SK-N-SH treated with all-trans-retinoic acid at 6 μM for 48 hours (cell line): ENCODE data around the gene HGFAC.

Source experiments
- ATAC-seq: fragments of 200-7000 bp; cut with Tn5 transposase; 3 replicates; pipeline ENCODE4 v1.9.1; 2020; ENCODE audit warnings: mild to moderate bottlenecking, moderate library complexity
- BACH2 ChIP-seq: fragments of 250-450 bp; sonication (Bioruptor Pico); IDR thresholded peaks from 2 replicates; pipeline ENCODE4 v1.9.0; 2021; ENCODE audit warnings: mild to moderate bottlenecking, borderline replicate concordance
- CREB5 ChIP-seq: fragments of 250-450 bp; sonication (Bioruptor Pico); IDR thresholded peaks from 2 replicates; pipeline ENCODE4 v1.5.1; 2020; ENCODE audit warnings: low read depth, mild to moderate bottlenecking, moderate library complexity
- CSRNP3 ChIP-seq: fragments of 250-450 bp; sonication (Bioruptor Pico); IDR thresholded peaks from 2 replicates; pipeline ENCODE4 v1.5.1; 2021; ENCODE audit warnings: mild to moderate bottlenecking, moderate library complexity
- ESRRG ChIP-seq: fragments of 250-450 bp; sonication (Bioruptor Pico); IDR thresholded peaks from 2 replicates; pipeline ENCODE4 v1.6.1; 2021; ENCODE audit warnings: mild to moderate bottlenecking
- GLIS3 ChIP-seq: fragments of 250-450 bp; sonication (Bioruptor Pico); IDR thresholded peaks from 2 replicates; pipeline ENCODE4 v1.5.0; 2020; ENCODE audit warnings: mild to moderate bottlenecking, moderate library complexity
- ISL1 ChIP-seq: fragments of 250-450 bp; sonication (Bioruptor Pico); IDR thresholded peaks from 2 replicates; pipeline ENCODE4 v2.1.2; 2022; ENCODE audit warnings: mild to moderate bottlenecking, moderate library complexity
- OSR1 ChIP-seq: fragments of 250-450 bp; sonication (Bioruptor Pico); IDR thresholded peaks from 2 replicates; pipeline ENCODE4 v1.8.0; 2022; ENCODE audit warnings: moderate library complexity, mild to moderate bottlenecking, inconsistent platforms
- POU6F1 ChIP-seq: fragments of 250-450 bp; sonication (Bioruptor Pico); IDR thresholded peaks from 2 replicates; pipeline ENCODE4 v1.8.0; 2021; ENCODE audit warnings: low read depth, mild to moderate bottlenecking, moderate library complexity, borderline replicate concordance
- PPARA ChIP-seq: fragments of 250-450 bp; sonication (Bioruptor Pico); IDR thresholded peaks from 2 replicates; pipeline ENCODE4 v1.5.0; 2020; ENCODE audit warnings: mild to moderate bottlenecking, borderline replicate concordance
- RARB ChIP-seq: fragments of 250-450 bp; sonication (Bioruptor Pico); IDR thresholded peaks from 2 replicates; pipeline ENCODE4 v1.8.0; 2021; ENCODE audit warnings: mild to moderate bottlenecking, moderate library complexity
- ZFP3 ChIP-seq: fragments of 250-450 bp; sonication (Bioruptor Pico); IDR thresholded peaks from 2 replicates; pipeline ENCODE4 v1.5.0; 2020; ENCODE audit warnings: mild to moderate bottlenecking, moderate library complexity
- ZFP30 ChIP-seq: fragments of 450-650 bp; formaldehyde crosslinking; IDR thresholded peaks from 2 replicates; pipeline ENCODE4 v1.5.0; 2022; ENCODE audit warnings: mild to moderate bottlenecking, moderate library complexity
- ZNF70 ChIP-seq: fragments of 450-650 bp; formaldehyde crosslinking; IDR thresholded peaks from 2 replicates; pipeline ENCODE4 v1.5.0; 2020; ENCODE audit warnings: mild to moderate bottlenecking, moderate library complexity
- ZNF8 ChIP-seq: fragments of 450-650 bp; formaldehyde crosslinking; IDR thresholded peaks from 2 replicates; pipeline ENCODE4 v1.5.0; 2020; ENCODE audit warnings: mild to moderate bottlenecking, moderate library complexity
- TF ChIP-seq, protein P1 (sequence below): fragments of 250-450 bp; sonication (Bioruptor Pico); IDR thresholded peaks from 2 replicates; pipeline ENCODE4 v1.5.0; 2020; ENCODE audit warnings: mild to moderate bottlenecking, moderate library complexity
- TF ChIP-seq, protein P2 (sequence below): fragments of 250-450 bp; sonication (Bioruptor Pico); IDR thresholded peaks from 2 replicates; pipeline ENCODE4 v1.8.0; 2020; ENCODE audit warnings: mild to moderate bottlenecking, moderate library complexity, borderline replicate concordance

HGFAC gene

DNA sequence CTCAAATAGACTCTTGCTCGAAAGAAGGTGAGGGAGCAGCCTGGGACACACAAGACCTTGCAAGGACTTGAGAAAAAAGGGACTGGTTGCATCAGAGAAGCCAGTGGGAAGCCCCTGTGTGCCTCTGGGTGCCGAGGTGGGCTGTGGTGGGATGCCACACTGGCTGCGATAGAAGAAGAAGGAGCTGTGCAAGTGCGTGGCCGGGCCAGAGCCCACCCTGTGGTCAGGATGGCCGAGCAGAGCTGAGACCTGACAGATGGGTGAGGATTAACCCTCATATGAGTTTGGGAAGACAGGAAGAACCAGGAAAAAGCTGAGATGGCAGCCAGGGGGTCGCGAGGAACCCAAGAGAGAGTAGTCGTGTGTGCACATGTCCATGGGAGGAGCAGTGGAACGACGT is 44.6 kb upstream of the HGFAC start:
- no peak for ATAC-seq
- TF ChIP-seq, protein P1, sequence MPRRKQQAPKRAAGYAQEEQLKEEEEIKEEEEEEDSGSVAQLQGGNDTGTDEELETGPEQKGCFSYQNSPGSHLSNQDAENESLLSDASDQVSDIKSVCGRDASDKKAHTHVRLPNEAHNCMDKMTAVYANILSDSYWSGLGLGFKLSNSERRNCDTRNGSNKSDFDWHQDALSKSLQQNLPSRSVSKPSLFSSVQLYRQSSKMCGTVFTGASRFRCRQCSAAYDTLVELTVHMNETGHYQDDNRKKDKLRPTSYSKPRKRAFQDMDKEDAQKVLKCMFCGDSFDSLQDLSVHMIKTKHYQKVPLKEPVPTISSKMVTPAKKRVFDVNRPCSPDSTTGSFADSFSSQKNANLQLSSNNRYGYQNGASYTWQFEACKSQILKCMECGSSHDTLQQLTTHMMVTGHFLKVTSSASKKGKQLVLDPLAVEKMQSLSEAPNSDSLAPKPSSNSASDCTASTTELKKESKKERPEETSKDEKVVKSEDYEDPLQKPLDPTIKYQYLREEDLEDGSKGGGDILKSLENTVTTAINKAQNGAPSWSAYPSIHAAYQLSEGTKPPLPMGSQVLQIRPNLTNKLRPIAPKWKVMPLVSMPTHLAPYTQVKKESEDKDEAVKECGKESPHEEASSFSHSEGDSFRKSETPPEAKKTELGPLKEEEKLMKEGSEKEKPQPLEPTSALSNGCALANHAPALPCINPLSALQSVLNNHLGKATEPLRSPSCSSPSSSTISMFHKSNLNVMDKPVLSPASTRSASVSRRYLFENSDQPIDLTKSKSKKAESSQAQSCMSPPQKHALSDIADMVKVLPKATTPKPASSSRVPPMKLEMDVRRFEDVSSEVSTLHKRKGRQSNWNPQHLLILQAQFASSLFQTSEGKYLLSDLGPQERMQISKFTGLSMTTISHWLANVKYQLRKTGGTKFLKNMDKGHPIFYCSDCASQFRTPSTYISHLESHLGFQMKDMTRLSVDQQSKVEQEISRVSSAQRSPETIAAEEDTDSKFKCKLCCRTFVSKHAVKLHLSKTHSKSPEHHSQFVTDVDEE (CRISPR knock-in tag) = no peak
- TF ChIP-seq CSRNP3 (CRISPR knock-in tag) (no peak), ZNF8 (CRISPR knock-in tag) (no peak), ZFP3 (no peak), OSR1 (CRISPR knock-in tag) (no peak), ZFP30 (CRISPR knock-in tag) (no peak), PPARA (no peak), POU6F1 (no peak)
- TF ChIP-seq, protein P2, sequence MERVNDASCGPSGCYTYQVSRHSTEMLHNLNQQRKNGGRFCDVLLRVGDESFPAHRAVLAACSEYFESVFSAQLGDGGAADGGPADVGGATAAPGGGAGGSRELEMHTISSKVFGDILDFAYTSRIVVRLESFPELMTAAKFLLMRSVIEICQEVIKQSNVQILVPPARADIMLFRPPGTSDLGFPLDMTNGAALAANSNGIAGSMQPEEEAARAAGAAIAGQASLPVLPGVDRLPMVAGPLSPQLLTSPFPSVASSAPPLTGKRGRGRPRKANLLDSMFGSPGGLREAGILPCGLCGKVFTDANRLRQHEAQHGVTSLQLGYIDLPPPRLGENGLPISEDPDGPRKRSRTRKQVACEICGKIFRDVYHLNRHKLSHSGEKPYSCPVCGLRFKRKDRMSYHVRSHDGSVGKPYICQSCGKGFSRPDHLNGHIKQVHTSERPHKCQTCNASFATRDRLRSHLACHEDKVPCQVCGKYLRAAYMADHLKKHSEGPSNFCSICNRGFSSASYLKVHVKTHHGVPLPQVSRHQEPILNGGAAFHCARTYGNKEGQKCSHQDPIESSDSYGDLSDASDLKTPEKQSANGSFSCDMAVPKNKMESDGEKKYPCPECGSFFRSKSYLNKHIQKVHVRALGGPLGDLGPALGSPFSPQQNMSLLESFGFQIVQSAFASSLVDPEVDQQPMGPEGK = no peak

DNA sequence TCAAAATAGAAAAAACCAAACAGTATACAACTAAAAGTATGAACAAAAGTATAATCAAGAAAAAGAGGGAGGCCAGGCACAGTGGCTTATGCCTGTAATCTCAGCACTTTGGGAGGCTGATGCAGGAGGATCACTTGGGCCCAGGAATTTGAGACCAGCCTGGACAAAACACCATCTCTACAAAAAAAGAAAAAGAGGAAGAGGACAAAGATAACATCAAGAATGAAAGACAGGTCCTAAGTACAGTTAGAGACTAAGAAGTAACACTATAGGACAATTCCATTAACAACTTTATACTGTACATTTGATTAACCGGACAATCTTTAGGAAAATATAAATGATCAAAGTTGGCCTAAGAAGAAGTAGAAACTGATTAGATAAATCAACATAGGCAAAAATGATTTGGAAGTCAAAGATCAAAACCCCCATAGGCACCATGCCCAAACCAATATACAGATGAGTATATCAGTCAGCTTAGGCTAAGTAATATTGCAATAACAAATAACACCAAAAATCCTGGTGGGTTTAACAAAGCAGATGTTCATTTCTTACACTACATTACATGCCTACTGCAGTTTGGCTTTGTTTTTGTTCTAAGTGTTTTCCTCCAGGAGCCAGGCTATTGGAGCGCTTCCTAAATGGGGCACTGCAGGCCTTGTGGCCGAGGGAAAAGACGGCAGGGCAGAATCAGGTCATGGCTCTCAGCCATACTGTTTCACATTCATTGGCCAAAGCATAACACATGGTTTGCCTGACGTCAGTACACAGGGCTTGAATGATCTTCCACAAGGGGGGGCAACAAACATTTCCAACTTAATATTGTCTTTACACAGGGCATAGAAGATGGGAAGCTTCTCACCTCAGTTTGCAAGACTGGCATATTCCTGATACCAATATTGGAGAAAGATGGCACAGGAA is 42.2 kb upstream of the HGFAC start:
- no peak for ATAC-seq
- TF ChIP-seq BACH2 (no peak), CSRNP3 (CRISPR knock-in tag) (no peak), GLIS3 (CRISPR knock-in tag) (no peak), ZFP3 (no peak), ISL1 (CRISPR knock-in tag) (no peak), CREB5 (CRISPR knock-in tag) (no peak), ZFP30 (CRISPR knock-in tag) (no peak)
- TF ChIP-seq, all 23 proteins: peak for 0

DNA sequence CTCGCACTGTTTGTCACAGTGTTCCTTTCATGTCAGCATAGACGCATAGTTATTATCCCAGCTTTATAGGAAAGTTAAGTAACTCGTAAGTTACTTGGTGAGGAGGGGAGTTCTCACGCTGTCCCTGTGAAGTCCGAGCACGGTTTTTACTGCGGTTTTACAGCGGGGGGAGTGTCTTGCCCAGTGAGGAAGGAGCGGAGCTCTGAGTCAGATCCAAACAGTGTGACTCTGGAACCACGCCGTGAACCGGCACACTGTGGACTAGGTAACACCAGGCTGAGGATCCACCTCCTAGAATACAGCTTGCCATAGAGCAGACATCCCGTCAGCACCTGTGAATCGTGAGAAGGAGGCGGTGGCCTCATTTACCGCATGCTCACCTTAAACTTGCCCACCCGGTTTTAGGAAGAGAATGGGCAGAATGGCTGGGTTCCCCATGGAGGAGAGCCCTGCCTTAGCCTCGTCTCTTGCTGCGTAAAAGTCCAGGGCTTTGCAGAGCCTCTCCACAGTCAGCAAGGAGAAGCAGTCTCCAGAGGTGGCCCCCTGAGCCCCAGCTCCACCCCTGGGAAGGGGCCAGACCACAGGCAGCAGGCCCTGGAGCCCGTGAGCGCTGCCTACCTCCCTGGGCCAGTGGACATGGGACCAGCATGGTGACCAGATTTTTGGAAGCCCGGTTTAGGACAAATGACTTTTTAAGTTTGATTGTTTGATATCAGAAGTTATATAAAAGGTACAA is 40.2 kb upstream of the HGFAC start:
- TF ChIP-seq ZNF70 (CRISPR knock-in tag) (no peak), ESRRG (CRISPR knock-in tag) (no peak), RARB (CRISPR knock-in tag) (no peak), ZNF8 (CRISPR knock-in tag) (no peak)
- TF ChIP-seq, protein P2 = no peak

More for the DNA sequence above, 40.2 kb upstream of the HGFAC start:
- ATAC-seq = no peak
